Caco-2 (cell line): Measurements from ENCODE around the gene CYB561D2. TPM values are rescaled to one million over a fixed set of nuclear protein-coding genes. Genes with fewer than 3 reads are reported as not detected.

Experiments
- BruUV-seq: library from RNA; stranded (reverse); fragments of 400-500 nt; replicated peaks from 2 replicates; lab custom pipeline; 2021; lab: Mats Ljungman, UMichigan
- CTCF ChIA-PET: fragments of 300-600 bp; sonication (Branson Sonifier 250); formaldehyde crosslinking; loops from one replicate; lab custom pipeline; 2022; ENCODE audit warnings: antibody characterized with exemption; lab: Charles Lee
- POLR2A ChIA-PET: fragments of 300-600 bp; sonication (Branson Sonifier 250); formaldehyde crosslinking; loops from one replicate; lab custom pipeline; 2022; ENCODE audit warnings: antibody characterized with exemption; lab: Charles Lee
- DNase-seq, 2 experiments: peaks; one replicate each; pipeline versions ENCODE4 v3.0.0 to v3.0.0-alpha.2; 2020 to 2022
- H3K27me3 ChIP-seq: replicated peaks from 2 replicates; pipeline ENCODE4 v1.6.0; 2011; ENCODE audit warnings: low read length; ENCODE audit not compliant: control insufficient read depth, insufficient read depth
- H3K36me3 ChIP-seq: 2 replicates; pipeline ENCODE4 v1.5.1; 2011; ENCODE audit warnings: low read length; ENCODE audit not compliant: control insufficient read depth, insufficient read depth
- H3K4me1 ChIP-seq: fragments of 250-450 bp; sonication (Bioruptor Pico); 2 replicates; pipeline ENCODE4 v1.5.1; 2020; ENCODE audit warnings: mild to moderate bottlenecking
- H3K4me3 ChIP-seq: 2 replicates; pipeline ENCODE4 v1.5.1; 2011; ENCODE audit warnings: low read depth, mild to moderate bottlenecking, control low read depth, low read length
- H3K9me3 ChIP-seq: fragments of 250-450 bp; sonication (Bioruptor Pico); 2 replicates; pipeline ENCODE4 v1.5.1; 2020; ENCODE audit warnings: mild to moderate bottlenecking, moderate library complexity
- H3K27ac Mint-ChIP-seq: one replicate; pipeline ENCODE4 v1.8.0; 2022; ENCODE audit warnings: mixed read lengths; ENCODE audit not compliant: unreplicated experiment
- H3K27me3 Mint-ChIP-seq: one replicate; pipeline ENCODE4 v1.8.0; 2022; ENCODE audit warnings: mixed read lengths; ENCODE audit not compliant: insufficient read depth, unreplicated experiment
- H3K36me3 Mint-ChIP-seq: one replicate; pipeline ENCODE4 v1.8.0; 2022; ENCODE audit warnings: mild to moderate bottlenecking, mixed read lengths; ENCODE audit not compliant: insufficient read depth, unreplicated experiment
- H3K4me1 Mint-ChIP-seq: one replicate; pipeline ENCODE4 v1.8.0; 2022; ENCODE audit warnings: low read depth, mixed read lengths; ENCODE audit not compliant: unreplicated experiment
- H3K4me3 Mint-ChIP-seq: one replicate; pipeline ENCODE4 v1.8.0; 2022; ENCODE audit warnings: mild to moderate bottlenecking, moderate library complexity, mixed read lengths; ENCODE audit not compliant: unreplicated experiment
- H3K9me3 Mint-ChIP-seq: one replicate; pipeline ENCODE4 v1.8.0; 2022; ENCODE audit warnings: mixed read lengths; ENCODE audit not compliant: unreplicated experiment
- CTCF ChIP-seq, 2 experiments: fragments of 200-600 bp in 1 of 2; IDR thresholded peaks; 1 replicate in 1 of 2; 2 replicates in 1 of 2; pipeline versions ENCODE4 v1.5.1 to v1.8.0; 2011 to 2022; ENCODE audit warnings: antibody characterized with exemption in 1 of 2, control low read depth in 1 of 2, inconsistent platforms in 1 of 2, low read depth in 1 of 2, low read length in 1 of 2, mild to moderate bottlenecking in 1 of 2, moderate library complexity in 1 of 2; ENCODE audit not compliant: insufficient read depth in 1 of 2, severe bottlenecking in 1 of 2, unreplicated experiment in 1 of 2
- intact Hi-C: fragments of 100-400 bp; cut with micrococcal nuclease; formaldehyde crosslinking; loops from one replicate; pipeline ENCODE4 v1.10.0; 2022; ENCODE audit not compliant: unreplicated experiment
- total RNA-seq: library from RNA; stranded (reverse); gene quantifications from 2 replicates; pipeline ENCODE4 v1.2.3, GENCODE V29; 2022

The CYB561D2 gene
- total RNA-seq, 1 experiment from 2014 or later, result 21.2 TPM

DNA sequence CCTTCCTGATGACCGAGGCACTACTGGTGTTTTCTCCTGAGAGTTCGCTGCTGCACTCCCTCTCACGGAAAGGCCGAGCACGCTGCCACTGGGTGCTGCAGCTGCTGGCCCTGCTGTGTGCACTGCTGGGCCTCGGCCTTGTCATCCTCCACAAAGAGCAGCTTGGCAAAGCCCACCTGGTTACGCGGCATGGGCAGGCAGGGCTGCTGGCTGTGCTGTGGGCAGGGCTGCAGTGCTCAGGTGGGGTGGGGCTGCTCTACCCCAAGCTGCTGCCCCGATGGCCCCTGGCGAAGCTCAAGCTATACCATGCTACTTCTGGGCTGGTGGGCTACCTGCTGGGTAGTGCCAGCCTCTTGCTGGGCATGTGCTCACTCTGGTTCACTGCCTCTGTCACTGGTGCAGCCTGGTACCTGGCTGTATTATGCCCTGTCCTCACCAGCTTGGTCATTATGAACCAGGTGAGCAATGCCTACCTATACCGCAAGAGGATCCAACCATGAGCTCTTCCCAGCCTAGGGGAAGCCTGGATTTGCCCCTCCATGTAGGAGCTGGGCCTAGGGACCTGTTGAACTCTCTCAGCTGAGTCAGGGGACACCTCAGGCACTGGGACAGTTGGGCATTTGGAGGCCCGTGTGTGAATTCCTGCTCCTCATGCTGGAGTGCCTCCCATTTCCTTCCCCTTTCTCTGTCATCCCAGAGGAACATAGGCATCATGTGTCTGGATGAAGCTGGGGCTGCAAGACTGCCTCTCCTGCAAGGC is 2.8 kb downstream of the CYB561D2 start:
- H3K9me3 ChIP-seq, result no peaks in the 10 kb centered on the region
- POLR2A ChIA-PET, result no interaction called here
- CTCF ChIA-PET, result interaction anchor here (0.5 to 1.0 kb wide), 4 partner anchors 16 to 258 kb away, joined by 3 to 10 read pairs (median 3); no protein-coding TSS in a partner anchor
- no peak overlapping the region for H3K27ac Mint-ChIP-seq
- no TSS peak for BruUV-seq
- H3K4me3 Mint-ChIP-seq, result no peak overlapping the region
- H3K36me3 Mint-ChIP-seq, result peaks cover 39% of the 10 kb centered on the region
- no peak overlapping the region for H3K4me3 ChIP-seq
- TF ChIP-seq CTCF (IDR thresholded peaks at IDR 0.05; ENCODE audit: insufficient read depth in 1 of 2, low read depth in 1 of 2, low read length in 1 of 2, severe bottlenecking in 1 of 2, unreplicated experiment in 1 of 2), result no peak
- peaks cover 21% of the 10 kb centered on the region for H3K4me1 ChIP-seq
- peaks cover 8% of the 10 kb centered on the region for H3K4me1 Mint-ChIP-seq
- peaks cover 4% of the 10 kb centered on the region; the same call in 1 of the 2 replicates for H3K36me3 ChIP-seq
- H3K27me3 ChIP-seq, result no peaks in the 10 kb centered on the region
- no peaks in the 10 kb centered on the region for H3K27me3 Mint-ChIP-seq
- DNase-seq, result no peak
- H3K9me3 Mint-ChIP-seq, result no peaks in the 10 kb centered on the region
- intact Hi-C loops, result loop anchor here (5.0 kb wide), 1 partner anchor 259 kb away; the partner anchor contains the start of gene CISH

DNA sequence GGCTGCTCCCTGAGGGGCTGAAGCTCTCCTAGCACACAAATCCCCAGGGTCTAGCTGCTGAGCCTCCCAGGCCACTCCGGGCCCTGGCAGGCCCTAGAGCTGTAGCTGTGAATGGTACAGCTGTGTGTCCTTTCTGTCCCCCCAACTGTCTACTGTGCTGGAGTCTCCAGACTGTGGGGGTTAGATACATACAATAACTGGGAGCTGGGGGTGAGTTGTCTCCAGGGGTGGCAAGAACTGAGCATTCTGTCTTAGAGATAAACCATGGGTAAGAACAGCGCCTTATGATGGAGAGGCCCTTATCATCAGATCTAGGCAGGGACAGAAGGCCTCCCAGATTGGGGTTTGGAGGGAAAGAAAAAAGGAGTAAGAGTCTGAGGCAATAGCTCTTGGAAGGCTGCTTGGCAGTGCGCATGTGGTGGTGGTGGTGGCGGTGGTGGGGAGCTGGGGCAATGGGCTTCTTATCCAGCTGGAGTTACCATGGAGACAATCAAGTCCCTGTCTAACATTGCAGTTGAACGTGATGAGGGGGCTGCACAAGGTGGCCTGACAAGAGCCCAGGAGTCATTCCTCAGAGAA is 3.6 kb downstream of the CYB561D2 start:
- H3K4me3 ChIP-seq, result no peak overlapping the region
- H3K36me3 Mint-ChIP-seq, result peaks cover 44% of the 10 kb centered on the region
- H3K27ac Mint-ChIP-seq, result no peak overlapping the region
- no TSS peak for BruUV-seq
- ChIA-PET POLR2A (interaction anchor here (0.6 kb wide), 1 partner anchor 198 kb away, joined by 3 read pairs; no protein-coding TSS in a partner anchor), CTCF (interaction anchor here (1.0 kb wide), 1 partner anchor 17 kb away, joined by 3 read pairs; no protein-coding TSS in a partner anchor)
- intact Hi-C loops, result loop anchor here (5.0 kb wide), 1 partner anchor 258 kb away; the partner anchor contains the start of gene CISH
- no peaks in the 10 kb centered on the region for H3K27me3 ChIP-seq
- H3K4me1 Mint-ChIP-seq, result peaks cover 11% of the 10 kb centered on the region
- no peaks in the 10 kb centered on the region for H3K27me3 Mint-ChIP-seq
- H3K4me1 ChIP-seq, result peaks cover 25% of the 10 kb centered on the region
- no peak for DNase-seq
- no peaks in the 10 kb centered on the region for H3K9me3 ChIP-seq
- no peak for TF ChIP-seq CTCF (IDR thresholded peaks at IDR 0.05; ENCODE audit: insufficient read depth in 1 of 2, low read depth in 1 of 2, low read length in 1 of 2, severe bottlenecking in 1 of 2, unreplicated experiment in 1 of 2)
- peaks cover 1% of the 10 kb centered on the region; the same call in 1 of the 2 replicates for H3K36me3 ChIP-seq
- no peaks in the 10 kb centered on the region for H3K9me3 Mint-ChIP-seq
- H3K4me3 Mint-ChIP-seq, result no peak overlapping the region

GRCh38 chr3:50354850-50355249 is 4.2 kb downstream of the CYB561D2 start:
- Mint-ChIP-seq H3K4me3 (no peak overlapping the region), H3K9me3 (no peaks in the 10 kb centered on the region), H3K27ac (no peak overlapping the region), H3K27me3 (no peaks in the 10 kb centered on the region), H3K36me3 (peaks cover 46% of the 10 kb centered on the region), H3K4me1 (peaks cover 11% of the 10 kb centered on the region)
- ChIA-PET POLR2A (no interaction called here), CTCF (no interaction called here)
- Histone ChIP-seq H3K4me3 (no peak overlapping the region), H3K27me3 (no peaks in the 10 kb centered on the region), H3K36me3 (peaks cover 1% of the 10 kb centered on the region; the same call in 1 of the 2 replicates), H3K4me1 (peaks cover 25% of the 10 kb centered on the region), H3K9me3 (no peaks in the 10 kb centered on the region)
- no peak for DNase-seq
- TF ChIP-seq CTCF (IDR thresholded peaks at IDR 0.05; ENCODE audit: insufficient read depth in 1 of 2, low read depth in 1 of 2, low read length in 1 of 2, severe bottlenecking in 1 of 2, unreplicated experiment in 1 of 2), result no peak
- BruUV-seq, result no TSS peak
- intact Hi-C loops, result loop anchor here (5.0 kb wide), 1 partner anchor 257 kb away; the partner anchor contains the start of gene CISH
